Breast epithelium (tissue), 3 donors: Measurements from ENCODE around the gene DTL.

ENCODE experiments used
- CTCF ChIP-seq, 3 donors: fragments of 450-650 bp; IDR thresholded peaks; one replicate each; pipeline ENCODE4 v1.5.1; 2016 to 2017; ENCODE audit warnings: antibody characterized with exemption in 3 of 3, mild to moderate bottlenecking in 3 of 3, moderate library complexity in 3 of 3
- POLR2A ChIP-seq: fragments of 450-650 bp; IDR thresholded peaks from one replicate; pipeline ENCODE4 v1.6.1; 2016; ENCODE audit warnings: antibody characterized with exemption, mild to moderate bottlenecking, moderate library complexity
- POLR2AphosphoS5 ChIP-seq, 3 donors: sonication (generic); formaldehyde crosslinking; IDR thresholded peaks; one replicate each; pipeline ENCODE4 v1.6.1; 2017; ENCODE audit warnings: antibody characterized with exemption in 3 of 3

DNA sequence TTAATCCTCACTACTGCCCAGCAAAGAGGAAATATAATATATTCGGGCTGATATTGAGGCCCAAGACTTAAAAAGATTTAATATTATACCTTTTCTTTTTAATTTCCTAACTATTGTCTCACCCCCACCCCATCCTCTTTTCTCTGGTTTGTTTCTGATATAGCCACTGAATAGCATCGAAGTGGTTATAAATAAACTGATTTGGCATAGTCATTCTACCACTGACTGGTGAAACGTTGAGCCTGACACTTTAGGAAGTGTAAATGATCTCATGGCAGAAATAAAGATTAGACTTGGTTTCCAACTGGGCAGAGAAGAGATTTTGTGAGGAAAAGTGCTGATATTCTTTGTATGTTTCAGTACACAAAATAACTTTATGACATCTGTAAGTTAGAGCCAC lies 39.3 kb downstream of the DTL start:
- TF ChIP-seq CTCF (IDR thresholded peaks at IDR 0.05) (no peak), POLR2AphosphoS5 (IDR thresholded peaks at IDR 0.05) (no peak), POLR2A (no peak)
